Testis (tissue), 2 donors: ENCODE results near the gene HMX2.

Experiments
- CTCF ChIP-seq, 3 experiments: fragments of 450-650 bp in 2 of 3; fragments of 200-600 bp in 1 of 3; sonication (generic) in 1 of 3; IDR thresholded peaks; one replicate each; pipeline ENCODE4 v1.5.1; 2016 to 2019; ENCODE audit warnings: antibody characterized with exemption in 3 of 3, mild to moderate bottlenecking in 2 of 3, moderate library complexity in 1 of 3
- POLR2A ChIP-seq: fragments of 450-650 bp; IDR thresholded peaks from one replicate; pipeline ENCODE4 v1.6.1; 2017; ENCODE audit warnings: antibody characterized with exemption, mild to moderate bottlenecking, moderate library complexity

GRCh38 chr10:123165445-123166072 is 17.6 kb downstream of the HMX2 start:
- TF ChIP-seq CTCF (IDR thresholded peaks at IDR 0.05), result no peak
- no peak for TF ChIP-seq POLR2A
